C4-2B (cell line): ENCODE results near the gene FEZ2.

ENCODE experiments used
- ZFX ChIP-seq: fragments of 450-650 bp; IDR thresholded peaks from 2 replicates; pipeline ENCODE4 v1.6.1; 2017
- TF ChIP-seq, protein P1 (sequence below): fragments of 450-650 bp; conservative IDR thresholded peaks from 2 replicates; pipeline ENCODE4 v1.5.1; 2017; ENCODE audit warnings: mild to moderate bottlenecking

DNA sequence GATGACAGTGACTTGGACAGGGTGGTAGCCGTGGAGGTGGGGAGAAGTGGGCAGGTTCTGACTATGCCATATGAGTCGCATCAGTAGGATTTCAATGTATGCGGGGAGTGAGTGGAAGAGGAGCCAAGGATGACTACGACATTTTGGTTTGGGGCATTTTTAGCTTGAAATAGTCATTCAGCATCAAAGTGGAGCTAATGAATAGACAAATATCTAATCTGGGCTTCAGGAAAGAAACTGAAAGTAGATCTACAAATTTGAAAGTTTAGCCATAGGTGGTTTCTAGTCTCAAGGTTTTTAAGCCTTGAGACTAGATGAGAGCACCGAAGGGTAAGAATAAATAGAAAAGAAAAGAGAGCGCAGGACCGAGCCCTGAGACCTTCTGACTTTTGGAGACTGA, 58.3 kb downstream of the FEZ2 start:
- TF ChIP-seq, protein P1, sequence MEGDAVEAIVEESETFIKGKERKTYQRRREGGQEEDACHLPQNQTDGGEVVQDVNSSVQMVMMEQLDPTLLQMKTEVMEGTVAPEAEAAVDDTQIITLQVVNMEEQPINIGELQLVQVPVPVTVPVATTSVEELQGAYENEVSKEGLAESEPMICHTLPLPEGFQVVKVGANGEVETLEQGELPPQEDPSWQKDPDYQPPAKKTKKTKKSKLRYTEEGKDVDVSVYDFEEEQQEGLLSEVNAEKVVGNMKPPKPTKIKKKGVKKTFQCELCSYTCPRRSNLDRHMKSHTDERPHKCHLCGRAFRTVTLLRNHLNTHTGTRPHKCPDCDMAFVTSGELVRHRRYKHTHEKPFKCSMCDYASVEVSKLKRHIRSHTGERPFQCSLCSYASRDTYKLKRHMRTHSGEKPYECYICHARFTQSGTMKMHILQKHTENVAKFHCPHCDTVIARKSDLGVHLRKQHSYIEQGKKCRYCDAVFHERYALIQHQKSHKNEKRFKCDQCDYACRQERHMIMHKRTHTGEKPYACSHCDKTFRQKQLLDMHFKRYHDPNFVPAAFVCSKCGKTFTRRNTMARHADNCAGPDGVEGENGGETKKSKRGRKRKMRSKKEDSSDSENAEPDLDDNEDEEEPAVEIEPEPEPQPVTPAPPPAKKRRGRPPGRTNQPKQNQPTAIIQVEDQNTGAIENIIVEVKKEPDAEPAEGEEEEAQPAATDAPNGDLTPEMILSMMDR, result no peak
- TF ChIP-seq ZFX, result no peak
